Aortic smooth muscle cell (primary cell): ENCODE measurements around the gene ATP9B. TPM values are rescaled to one million over a fixed set of nuclear protein-coding genes. Genes with fewer than 3 reads are reported as not detected.

Experiments used
- total RNA-seq: library from RNA; depleted of rRNA; stranded (reverse); fragments of >200 nt; gene quantifications from 2 replicates; pipeline ENCODE4 v1.2.3, GENCODE V29; 2014

ATP9B gene, protein sequence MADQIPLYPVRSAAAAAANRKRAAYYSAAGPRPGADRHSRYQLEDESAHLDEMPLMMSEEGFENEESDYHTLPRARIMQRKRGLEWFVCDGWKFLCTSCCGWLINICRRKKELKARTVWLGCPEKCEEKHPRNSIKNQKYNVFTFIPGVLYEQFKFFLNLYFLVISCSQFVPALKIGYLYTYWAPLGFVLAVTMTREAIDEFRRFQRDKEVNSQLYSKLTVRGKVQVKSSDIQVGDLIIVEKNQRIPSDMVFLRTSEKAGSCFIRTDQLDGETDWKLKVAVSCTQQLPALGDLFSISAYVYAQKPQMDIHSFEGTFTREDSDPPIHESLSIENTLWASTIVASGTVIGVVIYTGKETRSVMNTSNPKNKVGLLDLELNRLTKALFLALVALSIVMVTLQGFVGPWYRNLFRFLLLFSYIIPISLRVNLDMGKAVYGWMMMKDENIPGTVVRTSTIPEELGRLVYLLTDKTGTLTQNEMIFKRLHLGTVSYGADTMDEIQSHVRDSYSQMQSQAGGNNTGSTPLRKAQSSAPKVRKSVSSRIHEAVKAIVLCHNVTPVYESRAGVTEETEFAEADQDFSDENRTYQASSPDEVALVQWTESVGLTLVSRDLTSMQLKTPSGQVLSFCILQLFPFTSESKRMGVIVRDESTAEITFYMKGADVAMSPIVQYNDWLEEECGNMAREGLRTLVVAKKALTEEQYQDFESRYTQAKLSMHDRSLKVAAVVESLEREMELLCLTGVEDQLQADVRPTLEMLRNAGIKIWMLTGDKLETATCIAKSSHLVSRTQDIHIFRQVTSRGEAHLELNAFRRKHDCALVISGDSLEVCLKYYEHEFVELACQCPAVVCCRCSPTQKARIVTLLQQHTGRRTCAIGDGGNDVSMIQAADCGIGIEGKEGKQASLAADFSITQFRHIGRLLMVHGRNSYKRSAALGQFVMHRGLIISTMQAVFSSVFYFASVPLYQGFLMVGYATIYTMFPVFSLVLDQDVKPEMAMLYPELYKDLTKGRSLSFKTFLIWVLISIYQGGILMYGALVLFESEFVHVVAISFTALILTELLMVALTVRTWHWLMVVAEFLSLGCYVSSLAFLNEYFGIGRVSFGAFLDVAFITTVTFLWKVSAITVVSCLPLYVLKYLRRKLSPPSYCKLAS
- 24.4 and 25.2 TPM in 2 replicates for total RNA-seq

DNA sequence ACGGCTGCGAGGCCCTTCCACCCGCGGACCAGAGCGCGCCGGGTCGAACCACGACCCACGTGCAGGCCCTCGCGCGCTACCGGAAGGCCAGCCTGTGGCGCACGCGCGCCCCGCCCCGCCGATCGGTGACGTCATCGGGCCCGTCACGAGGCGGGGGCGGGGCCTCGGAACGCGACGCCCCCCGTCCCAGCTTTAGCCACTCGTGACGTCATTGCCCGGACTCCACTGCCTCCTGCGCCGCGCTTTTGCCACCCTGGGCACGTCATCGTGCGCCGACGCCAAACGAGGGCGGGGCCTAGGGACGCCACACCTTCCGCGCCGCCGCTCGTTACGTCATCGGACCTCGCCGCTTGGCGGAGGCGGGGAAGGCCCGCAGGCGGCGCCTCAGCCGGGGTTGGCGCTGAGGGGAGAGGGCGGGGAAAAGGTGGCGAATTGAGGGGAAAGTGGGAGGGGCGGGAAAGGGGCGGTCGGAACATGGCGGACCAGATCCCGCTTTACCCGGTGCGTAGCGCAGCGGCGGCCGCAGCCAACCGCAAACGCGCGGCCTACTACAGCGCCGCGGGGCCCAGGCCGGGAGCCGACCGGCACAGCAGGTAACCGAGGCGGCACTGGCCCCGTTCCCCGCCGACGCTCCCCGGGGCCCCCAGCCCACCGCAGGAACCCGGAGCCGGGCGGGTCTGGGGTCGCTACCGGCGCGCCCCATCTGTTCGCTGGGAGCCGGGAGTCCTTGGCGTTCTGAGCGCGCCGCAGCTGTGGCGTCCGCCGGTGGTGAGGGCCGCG is at the start of gene ATP9B:
TSS of gene ATP9B (plus strand) at position 458 of the 780 bp plus-strand sequence. CDS start at position 475, 17 bp downstream.

DNA sequence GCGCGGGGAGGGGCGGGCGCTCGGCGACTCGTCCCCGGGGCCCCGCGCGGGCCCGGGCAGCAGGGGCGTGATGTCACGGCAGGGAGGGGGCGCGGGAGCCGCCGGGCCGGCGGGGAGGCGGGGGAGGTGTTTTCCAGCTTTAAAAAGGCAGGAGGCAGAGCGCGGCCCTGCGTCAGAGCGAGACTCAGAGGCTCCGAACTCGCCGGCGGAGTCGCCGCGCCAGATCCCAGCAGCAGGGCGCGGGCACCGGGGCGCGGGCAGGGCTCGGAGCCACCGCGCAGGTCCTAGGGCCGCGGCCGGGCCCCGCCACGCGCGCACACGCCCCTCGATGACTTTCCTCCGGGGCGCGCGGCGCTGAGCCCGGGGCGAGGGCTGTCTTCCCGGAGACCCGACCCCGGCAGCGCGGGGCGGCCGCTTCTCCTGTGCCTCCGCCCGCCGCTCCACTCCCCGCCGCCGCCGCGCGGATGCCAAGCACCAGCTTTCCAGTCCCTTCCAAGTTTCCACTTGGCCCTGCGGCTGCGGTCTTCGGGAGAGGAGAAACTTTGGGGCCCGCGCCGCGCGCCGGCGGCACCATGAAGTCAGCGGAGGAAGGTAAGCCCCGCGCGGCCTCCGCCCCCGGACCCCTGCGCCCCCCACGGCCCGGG is 326.7 kb downstream of the ATP9B start, which contains the start of gene NFATC1:
TSS of gene NFATC1 (plus strand) at position 170 of the 644 bp plus-strand sequence. CDS start at position 465, 295 bp downstream.

Other genes with a start within 250 kb of the ATP9B start
- 0.25 and 0.53 TPM in 2 replicates for gene SALL3, start 89.6 kb upstream of the ATP9B start, total RNA-seq